GM12874 (cell line): ENCODE measurements around the gene SRPK2.

Experiments used
- CTCF ChIP-seq: IDR thresholded peaks from 2 replicates; pipeline ENCODE4 v1.5.1; 2011; ENCODE audit warnings: low read depth, mild to moderate bottlenecking, control low read depth, low read length, moderate library complexity; ENCODE audit not compliant: insufficient read depth

The SRPK2 gene

DNA sequence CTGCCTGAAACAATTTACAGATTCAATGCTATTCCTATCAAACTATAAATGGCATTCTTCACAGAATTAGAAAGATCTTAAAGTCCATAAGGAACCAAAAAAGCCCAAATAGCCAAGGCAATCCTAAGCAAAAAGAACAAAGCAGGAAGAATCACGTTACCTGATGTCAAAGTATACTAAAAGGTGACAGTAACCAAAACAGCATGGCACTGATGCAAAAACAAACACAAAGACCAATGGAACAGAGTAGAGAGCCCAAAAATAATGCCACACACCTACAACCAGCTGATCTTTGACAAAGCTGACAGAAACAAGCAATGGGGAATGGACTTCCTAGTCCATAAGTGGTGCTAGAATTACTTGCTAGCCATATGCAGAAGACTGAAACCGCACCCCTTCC, 208.7 kb downstream of the SRPK2 start:
- no peak for TF ChIP-seq CTCF

GRCh38 chr7:105178928-105179541, 209.7 kb downstream of the SRPK2 start:
- no peak for TF ChIP-seq CTCF

GRCh38 chr7:105178177-105178576, 210.5 kb downstream of the SRPK2 start:
- no peak for TF ChIP-seq CTCF

DNA sequence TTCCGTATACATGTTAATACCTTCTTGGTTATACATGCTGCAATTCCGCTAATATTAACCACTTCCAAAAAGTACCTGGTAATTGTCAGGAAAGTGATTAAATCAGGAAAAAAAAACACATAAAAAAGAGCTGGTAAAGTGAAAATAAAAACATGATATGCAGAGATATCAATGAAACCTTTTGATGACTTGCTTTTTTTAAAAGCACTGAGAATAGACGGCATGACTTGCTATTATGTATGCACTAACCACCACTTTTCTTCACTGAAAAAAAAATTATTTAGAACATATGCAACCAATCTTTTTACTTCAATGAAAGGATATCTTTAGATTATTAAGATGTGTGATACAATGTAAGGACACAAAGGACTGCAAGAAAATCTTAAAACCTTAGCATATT, 211.7 kb downstream of the SRPK2 start:
- no peak for TF ChIP-seq CTCF

- no peak for TF ChIP-seq CTCF
Measured at GRCh38 chr7:105173586-105173985, 215.1 kb downstream of the SRPK2 start.

DNA sequence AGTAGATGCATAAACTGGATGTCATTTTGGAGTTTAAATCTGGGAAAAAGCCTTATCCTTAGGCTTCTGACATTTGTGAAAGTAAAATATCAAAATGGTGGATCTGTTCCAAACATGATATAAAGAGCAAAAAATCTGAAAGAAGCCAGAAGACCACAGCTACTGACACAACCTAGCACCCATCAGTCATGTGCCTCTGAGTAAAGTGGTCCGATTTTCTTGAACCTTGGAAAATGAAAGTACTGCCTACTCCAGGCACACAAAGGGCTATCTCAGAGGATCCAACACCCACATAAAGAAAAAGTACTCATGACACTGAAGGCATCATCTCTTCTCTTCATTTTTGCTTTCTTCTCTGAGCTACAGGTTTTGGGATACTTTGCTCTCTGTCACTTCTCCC, 224.0 kb downstream of the SRPK2 start:
- TF ChIP-seq CTCF, result no peak

DNA sequence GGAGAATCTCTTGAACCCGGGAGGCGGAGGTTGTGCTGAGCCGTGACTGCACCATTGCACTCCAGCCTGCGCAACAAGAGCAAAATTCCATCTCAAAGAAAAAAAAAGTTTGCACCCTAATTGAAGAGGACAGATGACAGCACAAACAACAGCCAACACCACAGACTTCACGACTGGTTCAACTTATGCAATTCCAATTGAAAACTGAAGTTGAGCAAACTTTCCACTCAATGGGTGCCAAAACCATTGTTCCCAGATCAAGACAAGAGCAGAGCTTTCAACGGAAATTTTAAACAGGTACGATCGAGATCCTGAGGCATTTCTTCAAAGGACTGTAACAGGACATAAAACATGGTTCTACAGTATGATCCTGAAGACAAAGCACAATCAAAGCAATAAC, 225.0 kb downstream of the SRPK2 start:
- no peak for TF ChIP-seq CTCF
